ENCODE measurements around the gene PRKG1.

PRKG1 gene

DNA sequence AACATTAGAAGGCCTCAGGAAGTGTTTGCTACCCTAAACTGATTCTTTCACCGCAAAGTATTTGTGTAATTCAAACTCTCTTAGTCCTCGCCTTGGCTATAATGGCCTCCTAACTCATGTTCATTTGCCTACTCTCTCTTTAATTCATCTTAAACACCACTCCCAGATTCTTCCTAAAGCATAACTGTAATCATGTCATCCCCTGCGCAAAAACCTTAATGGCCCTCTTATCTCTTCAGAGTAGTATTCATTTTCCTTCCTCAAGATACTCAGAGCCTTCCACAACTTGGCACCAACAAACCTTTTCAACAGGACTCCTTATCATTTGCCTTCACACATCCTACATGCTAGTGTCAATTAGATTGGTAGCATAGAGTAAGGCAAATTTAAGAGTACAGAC is 582.2 kb downstream of the PRKG1 start:
- no CpG with 5 or more reads among the region's 3 CpGs for WGBS (ENCODE audit: extremely low coverage, insufficient coverage, insufficient read length)
- H2BK120ac ChIP-seq (ENCODE audit: insufficient read depth, low read length, poor library complexity), result no peak overlapping the region
- no peak overlapping the region for H3K14ac ChIP-seq (ENCODE audit: low read length)

DNA sequence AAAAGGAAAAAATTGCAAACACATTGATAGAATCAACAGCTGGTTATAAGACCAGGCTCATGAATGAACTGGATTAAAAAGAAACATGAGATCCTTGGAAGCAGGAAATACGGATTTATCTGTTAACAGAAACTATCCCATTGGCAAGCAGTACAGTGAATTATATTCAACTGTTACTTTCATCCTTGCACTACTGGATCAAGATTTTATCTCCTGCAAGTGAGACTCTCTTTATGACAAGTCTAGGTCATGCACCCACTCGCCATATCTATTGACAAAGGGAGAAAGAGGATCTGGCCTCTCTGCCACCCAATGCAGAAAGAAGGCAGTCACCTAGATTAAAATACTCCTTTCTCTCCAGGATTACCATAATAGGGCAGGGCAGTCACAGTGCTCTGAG is 583.7 kb downstream of the PRKG1 start:
- Histone ChIP-seq H3K4me3 (ENCODE audit: low read depth, low read length) (no peak overlapping the region), H4K8ac (ENCODE audit: low read depth, low read length) (no peak overlapping the region), H3K79me2 (ENCODE audit: control insufficient read depth, insufficient read depth, low read length, poor library complexity) (no peaks in the 10 kb centered on the region), H4K91ac (ENCODE audit: low read depth, low read length) (no peak overlapping the region), H2BK12ac (ENCODE audit: low read length) (no peak overlapping the region), H3K9me3 (ENCODE audit: insufficient read depth, low read depth, low read length) (no peaks in the 10 kb centered on the region), H3K18ac (ENCODE audit: low read length) (no peak overlapping the region), H2BK120ac (ENCODE audit: insufficient read depth, low read length, poor library complexity) (no peak overlapping the region), H4K12ac (ENCODE audit: low read depth, low read length) (no peak overlapping the region), H3K14ac (ENCODE audit: low read length) (no peak overlapping the region), H2AK5ac (ENCODE audit: low read length) (no peak overlapping the region), H3K4me2 (ENCODE audit: low read length) (no peak overlapping the region), H3K4me1 (ENCODE audit: control insufficient read depth in 1 of 2, insufficient read depth in 2 of 2, low read length in 2 of 2) (no peaks in the 10 kb centered on the region), H3K9ac (ENCODE audit: low read length) (no peak overlapping the region), H3K79me1 (ENCODE audit: low read length) (no peaks in the 10 kb centered on the region), H2AFZ (ENCODE audit: insufficient read depth, low read length, poor library complexity) (no peak overlapping the region), H3K23ac (ENCODE audit: low read length) (no peak overlapping the region), H3K36me3 (ENCODE audit: control insufficient read depth in 1 of 2, insufficient read depth in 2 of 2, low read length in 2 of 2) (no peaks in the 10 kb centered on the region), H3K27ac (ENCODE audit: low read depth, low read length) (no peak overlapping the region), H2BK5ac (ENCODE audit: low read depth, low read length, poor library complexity) (no peak overlapping the region), H3K4ac (ENCODE audit: low read depth, low read length) (no peak overlapping the region), H3K27me3 (ENCODE audit: insufficient read depth, low read length) (no peaks in the 10 kb centered on the region)
- WGBS (ENCODE audit: extremely low coverage, insufficient coverage, insufficient read length), result no CpG with 5 or more reads among the region's 2 CpGs
- DNase-seq, result no peak

More for the DNA sequence above, 582.2 kb downstream of the PRKG1 start:
- Histone ChIP-seq H2BK12ac (ENCODE audit: low read length) (no peak overlapping the region), H3K79me2 (ENCODE audit: control insufficient read depth, insufficient read depth, low read length, poor library complexity) (no peaks in the 10 kb centered on the region), H4K91ac (ENCODE audit: low read depth, low read length) (no peak overlapping the region), H2BK5ac (ENCODE audit: low read depth, low read length, poor library complexity) (no peak overlapping the region), H2AFZ (ENCODE audit: insufficient read depth, low read length, poor library complexity) (no peak overlapping the region), H3K79me1 (ENCODE audit: low read length) (no peaks in the 10 kb centered on the region), H2AK5ac (ENCODE audit: low read length) (no peak overlapping the region), H3K4me2 (ENCODE audit: low read length) (no peak overlapping the region), H3K9me3 (ENCODE audit: insufficient read depth, low read depth, low read length) (no peaks in the 10 kb centered on the region), H4K12ac (ENCODE audit: low read depth, low read length) (no peak overlapping the region), H3K27ac (ENCODE audit: low read depth, low read length) (no peak overlapping the region), H3K4me3 (ENCODE audit: low read depth, low read length) (no peak overlapping the region), H3K18ac (ENCODE audit: low read length) (no peak overlapping the region), H3K4ac (ENCODE audit: low read depth, low read length) (no peak overlapping the region), H4K8ac (ENCODE audit: low read depth, low read length) (no peak overlapping the region), H3K27me3 (ENCODE audit: insufficient read depth, low read length) (no peaks in the 10 kb centered on the region), H3K23ac (ENCODE audit: low read length) (no peak overlapping the region), H3K9ac (ENCODE audit: low read length) (no peak overlapping the region), H3K4me1 (ENCODE audit: control insufficient read depth in 1 of 2, insufficient read depth in 2 of 2, low read length in 2 of 2) (no peaks in the 10 kb centered on the region), H3K36me3 (ENCODE audit: control insufficient read depth in 1 of 2, insufficient read depth in 2 of 2, low read length in 2 of 2) (no peaks in the 10 kb centered on the region)
- no peak for DNase-seq

DNA sequence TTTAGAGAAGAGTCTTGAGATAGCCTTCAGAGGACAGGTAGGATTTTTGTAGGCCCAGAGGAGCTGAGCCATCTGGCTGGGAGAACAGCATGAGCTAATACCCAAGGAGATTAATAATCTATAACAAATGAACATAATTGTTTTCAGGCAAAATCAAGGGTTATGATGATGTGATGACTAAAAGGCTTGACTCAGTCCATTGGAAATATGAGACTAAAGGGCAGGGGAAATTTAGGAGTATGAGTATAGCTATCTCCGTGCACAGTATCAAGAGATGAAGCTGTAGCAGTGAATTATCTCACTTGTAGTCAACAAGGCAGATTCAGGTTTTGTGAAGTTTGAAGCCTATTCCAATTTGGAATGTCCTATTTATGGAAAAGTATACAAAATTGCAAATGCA is 585.1 kb downstream of the PRKG1 start:
- no peak overlapping the region for H2BK120ac ChIP-seq (ENCODE audit: insufficient read depth, low read length, poor library complexity)
- no peak overlapping the region for H4K91ac ChIP-seq (ENCODE audit: low read depth, low read length)
- no peaks in the 10 kb centered on the region for H3K9me3 ChIP-seq (ENCODE audit: insufficient read depth, low read depth, low read length)
- no peak overlapping the region for H3K18ac ChIP-seq (ENCODE audit: low read length)
- no peak overlapping the region for H2AFZ ChIP-seq (ENCODE audit: insufficient read depth, low read length, poor library complexity)
- H3K79me1 ChIP-seq (ENCODE audit: low read length), result no peaks in the 10 kb centered on the region
- H3K4me2 ChIP-seq (ENCODE audit: low read length), result no peak overlapping the region
- no peak overlapping the region for H3K4me3 ChIP-seq (ENCODE audit: low read depth, low read length)
- H3K36me3 ChIP-seq (ENCODE audit: control insufficient read depth in 1 of 2, insufficient read depth in 2 of 2, low read length in 2 of 2), result no peaks in the 10 kb centered on the region
- H3K23ac ChIP-seq (ENCODE audit: low read length), result no peak overlapping the region
- no peak overlapping the region for H4K8ac ChIP-seq (ENCODE audit: low read depth, low read length)
- no peaks in the 10 kb centered on the region for H3K4me1 ChIP-seq (ENCODE audit: control insufficient read depth in 1 of 2, insufficient read depth in 2 of 2, low read length in 2 of 2)
- no peak overlapping the region for H3K27ac ChIP-seq (ENCODE audit: low read depth, low read length)
- H3K4ac ChIP-seq (ENCODE audit: low read depth, low read length), result no peak overlapping the region
- no peak overlapping the region for H2BK5ac ChIP-seq (ENCODE audit: low read depth, low read length, poor library complexity)
- no peak overlapping the region for H2AK5ac ChIP-seq (ENCODE audit: low read length)
- H4K12ac ChIP-seq (ENCODE audit: low read depth, low read length), result no peak overlapping the region
- H2BK12ac ChIP-seq (ENCODE audit: low read length), result no peak overlapping the region
- WGBS (ENCODE audit: extremely low coverage, insufficient coverage, insufficient read length), result no CpG with 5 or more reads among the region's 1 CpG
- no peak overlapping the region for H3K9ac ChIP-seq (ENCODE audit: low read length)
- H3K14ac ChIP-seq (ENCODE audit: low read length), result no peak overlapping the region
- no peak for DNase-seq
- no peaks in the 10 kb centered on the region for H3K79me2 ChIP-seq (ENCODE audit: control insufficient read depth, insufficient read depth, low read length, poor library complexity)
- H3K27me3 ChIP-seq (ENCODE audit: insufficient read depth, low read length), result no peaks in the 10 kb centered on the region

DNA sequence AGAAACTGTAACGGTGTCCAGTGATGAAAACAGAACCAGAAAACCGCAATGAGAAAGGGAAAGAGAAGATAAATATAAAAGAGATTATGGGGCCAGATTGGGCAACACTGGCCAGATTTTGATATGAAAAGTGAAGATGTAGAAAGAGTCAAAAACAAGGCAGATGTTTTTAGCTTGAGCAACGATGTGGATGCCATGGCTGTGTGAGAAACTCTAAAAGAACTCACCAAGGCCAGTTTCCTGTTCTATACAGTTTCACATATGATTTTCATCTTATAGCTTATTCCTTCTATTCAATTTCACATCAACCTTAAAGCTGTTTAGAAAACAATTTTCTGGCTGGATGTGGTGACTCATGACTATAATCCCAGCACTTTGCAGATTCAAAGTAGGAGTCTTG is 588.8 kb downstream of the PRKG1 start:
- Histone ChIP-seq H3K79me2 (ENCODE audit: control insufficient read depth, insufficient read depth, low read length, poor library complexity) (no peaks in the 10 kb centered on the region), H2AK5ac (ENCODE audit: low read length) (no peak overlapping the region), H3K36me3 (ENCODE audit: control insufficient read depth in 1 of 2, insufficient read depth in 2 of 2, low read length in 2 of 2) (no peaks in the 10 kb centered on the region), H3K9me3 (ENCODE audit: insufficient read depth, low read depth, low read length) (no peaks in the 10 kb centered on the region), H2BK5ac (ENCODE audit: low read depth, low read length, poor library complexity) (no peak overlapping the region), H3K4me3 (ENCODE audit: low read depth, low read length) (no peak overlapping the region), H3K23ac (ENCODE audit: low read length) (no peak overlapping the region), H4K12ac (ENCODE audit: low read depth, low read length) (no peak overlapping the region), H2AFZ (ENCODE audit: insufficient read depth, low read length, poor library complexity) (no peak overlapping the region), H4K8ac (ENCODE audit: low read depth, low read length) (no peak overlapping the region), H3K4me1 (ENCODE audit: control insufficient read depth in 1 of 2, insufficient read depth in 2 of 2, low read length in 2 of 2) (no peaks in the 10 kb centered on the region), H2BK120ac (ENCODE audit: insufficient read depth, low read length, poor library complexity) (no peak overlapping the region), H3K18ac (ENCODE audit: low read length) (no peak overlapping the region), H3K4ac (ENCODE audit: low read depth, low read length) (no peak overlapping the region), H3K14ac (ENCODE audit: low read length) (no peak overlapping the region), H4K91ac (ENCODE audit: low read depth, low read length) (no peak overlapping the region), H3K27me3 (ENCODE audit: insufficient read depth, low read length) (no peaks in the 10 kb centered on the region), H3K27ac (ENCODE audit: low read depth, low read length) (no peak overlapping the region), H3K9ac (ENCODE audit: low read length) (no peak overlapping the region), H3K4me2 (ENCODE audit: low read length) (no peak overlapping the region), H3K79me1 (ENCODE audit: low read length) (no peaks in the 10 kb centered on the region), H2BK12ac (ENCODE audit: low read length) (no peak overlapping the region)
- WGBS (ENCODE audit: extremely low coverage, insufficient coverage, insufficient read length), result 100% methylated on average over 1 of the region's 3 CpGs
- no peak for DNase-seq

GRCh38 chr10:51666456-51666855 is 592.2 kb downstream of the PRKG1 start:
- Histone ChIP-seq H3K27ac (ENCODE audit: low read depth, low read length) (no peak overlapping the region), H2BK120ac (ENCODE audit: insufficient read depth, low read length, poor library complexity) (no peak overlapping the region), H2AFZ (ENCODE audit: insufficient read depth, low read length, poor library complexity) (no peak overlapping the region), H3K27me3 (ENCODE audit: insufficient read depth, low read length) (no peaks in the 10 kb centered on the region), H3K9me3 (ENCODE audit: insufficient read depth, low read depth, low read length) (no peaks in the 10 kb centered on the region), H3K14ac (ENCODE audit: low read length) (no peak overlapping the region), H4K8ac (ENCODE audit: low read depth, low read length) (no peak overlapping the region), H3K9ac (ENCODE audit: low read length) (no peak overlapping the region), H3K18ac (ENCODE audit: low read length) (no peak overlapping the region), H3K36me3 (ENCODE audit: control insufficient read depth in 1 of 2, insufficient read depth in 2 of 2, low read length in 2 of 2) (no peaks in the 10 kb centered on the region), H3K79me1 (ENCODE audit: low read length) (no peaks in the 10 kb centered on the region), H2AK5ac (ENCODE audit: low read length) (no peak overlapping the region), H3K79me2 (ENCODE audit: control insufficient read depth, insufficient read depth, low read length, poor library complexity) (no peaks in the 10 kb centered on the region), H4K12ac (ENCODE audit: low read depth, low read length) (no peak overlapping the region), H3K4ac (ENCODE audit: low read depth, low read length) (no peak overlapping the region), H3K23ac (ENCODE audit: low read length) (no peak overlapping the region), H4K91ac (ENCODE audit: low read depth, low read length) (no peak overlapping the region), H3K4me2 (ENCODE audit: low read length) (no peak overlapping the region), H3K4me3 (ENCODE audit: low read depth, low read length) (no peak overlapping the region), H2BK5ac (ENCODE audit: low read depth, low read length, poor library complexity) (no peak overlapping the region), H2BK12ac (ENCODE audit: low read length) (no peak overlapping the region), H3K4me1 (ENCODE audit: control insufficient read depth in 1 of 2, insufficient read depth in 2 of 2, low read length in 2 of 2) (no peaks in the 10 kb centered on the region)
- DNase-seq, result no peak

All from trophoblast cell (in vitro differentiated cells and primary cell).